ENCODE measurements around the gene TPD52L1. TPM values are rescaled to one million over a fixed set of nuclear protein-coding genes. Genes with fewer than 3 reads are reported as not detected.

TPD52L1 gene
- total and polyA plus RNA-seq, 2 experiments from 2014 or later = 171 to 182 TPM

GRCh38 chr6:125154118-125154760 lies 666 bp downstream of the TPD52L1 start:
- H3K36me3 ChIP-seq (replicated peaks; ENCODE audit: insufficient read depth, low read depth) = no peaks in the 10 kb centered on the region
- peak overlapping the region; percentile 80 for H3K27ac ChIP-seq
- no peaks in the 10 kb centered on the region for H3K27me3 ChIP-seq
- WGBS (ENCODE audit: low lambda C conversion rate, missing lambda C conversion rate) = 1% methylated on average over 47 of the region's 50 CpGs
- H3K4me1 ChIP-seq (ENCODE audit: insufficient read depth) = no peaks in the 10 kb centered on the region
- peak overlapping the region; percentile 62 for H2AFZ ChIP-seq
- peaks cover 9% of the 10 kb centered on the region for H3K79me2 ChIP-seq
- no peaks in the 10 kb centered on the region for H4K20me1 ChIP-seq (ENCODE audit: insufficient read depth, poor library complexity, severe bottlenecking)
- peak overlapping the region; percentile 92 for H3K4me2 ChIP-seq
- H3K9me2 ChIP-seq (replicated peaks; ENCODE audit: insufficient read depth) = no peaks in the 10 kb centered on the region
- no peak for TF ChIP-seq EZH2 (IDR thresholded peaks at IDR 0.05; ENCODE audit: borderline replicate concordance)
- no peak for TF ChIP-seq CTCF (IDR thresholded peaks at IDR 0.05; ENCODE audit: poor library complexity)
- TF ChIP-seq EZH2phosphoT487 (IDR thresholded peaks at IDR 0.05; ENCODE audit: low read depth, severe bottlenecking, unreplicated experiment) = no peak
- peak overlapping the region; percentile 94 for H3K4me3 ChIP-seq
- H3K9me3 ChIP-seq (ENCODE audit: low read depth) = no peaks in the 10 kb centered on the region
- peak; percentile 46 for DNase-seq (ENCODE audit: low spot score)

DNA sequence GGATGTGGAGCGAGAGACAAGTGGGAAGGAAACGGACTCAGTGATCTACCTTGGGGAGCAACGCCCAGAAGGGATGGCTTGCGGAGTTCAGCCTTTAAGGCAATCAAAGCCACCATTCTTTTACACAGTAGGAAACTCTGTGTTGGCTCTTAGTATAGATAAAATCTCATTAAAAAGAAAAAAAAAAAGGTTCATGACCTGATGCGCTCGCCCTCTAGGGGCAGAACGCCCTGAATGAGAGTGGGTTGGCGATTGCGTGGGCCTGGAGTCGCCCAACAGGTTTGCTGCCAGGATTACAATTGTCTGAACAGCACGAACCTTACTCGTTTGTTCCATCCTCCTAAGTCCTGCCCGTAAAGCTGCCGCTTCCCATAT lies 1.2 kb downstream of the TPD52L1 start:
- no peaks in the 10 kb centered on the region for H3K36me3 ChIP-seq (replicated peaks; ENCODE audit: insufficient read depth, low read depth)
- H3K9me2 ChIP-seq (replicated peaks; ENCODE audit: insufficient read depth) = no peaks in the 10 kb centered on the region
- peak; percentile 69 for DNase-seq (ENCODE audit: low spot score)
- WGBS (ENCODE audit: low lambda C conversion rate, missing lambda C conversion rate) = 18% methylated on average over 14 of the region's 14 CpGs
- H3K9me3 ChIP-seq (ENCODE audit: low read depth) = no peaks in the 10 kb centered on the region
- H3K4me1 ChIP-seq (ENCODE audit: insufficient read depth) = no peaks in the 10 kb centered on the region
- H4K20me1 ChIP-seq (ENCODE audit: insufficient read depth, poor library complexity, severe bottlenecking) = no peaks in the 10 kb centered on the region
- no peaks in the 10 kb centered on the region for H3K27me3 ChIP-seq
- peak overlapping the region; percentile 62 for H2AFZ ChIP-seq
- peaks cover 11% of the 10 kb centered on the region for H3K79me2 ChIP-seq
- peak overlapping the region; percentile 94 for H3K4me3 ChIP-seq
- TF ChIP-seq EZH2phosphoT487 (IDR thresholded peaks at IDR 0.05; ENCODE audit: low read depth, severe bottlenecking, unreplicated experiment) (no peak), CTCF (IDR thresholded peaks at IDR 0.05; ENCODE audit: poor library complexity) (peak; percentile 48)
- H3K4me2 ChIP-seq = peak overlapping the region; percentile 92
- peak overlapping the region; percentile 80 for H3K27ac ChIP-seq

DNA sequence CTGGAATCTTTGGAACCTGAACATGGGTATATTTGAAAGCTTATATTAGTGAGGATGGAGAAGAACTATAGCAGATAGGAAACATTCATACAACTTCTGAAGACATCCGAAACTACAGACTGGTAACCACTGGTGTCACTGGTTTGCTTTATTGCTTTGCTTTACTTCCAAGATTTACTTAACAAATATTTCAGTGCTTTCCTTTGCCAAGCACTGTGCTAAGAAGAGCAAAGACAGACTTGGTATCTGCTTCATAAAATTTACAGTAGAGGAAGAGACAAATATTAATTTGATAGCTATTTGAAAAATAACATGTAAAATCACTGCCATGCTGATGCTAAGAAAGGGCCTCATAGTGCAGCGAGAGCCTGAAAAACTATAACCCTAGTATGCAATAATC lies 1.8 kb downstream of the TPD52L1 start:
- H3K79me2 ChIP-seq = peaks cover 13% of the 10 kb centered on the region
- H4K20me1 ChIP-seq (ENCODE audit: insufficient read depth, poor library complexity, severe bottlenecking) = no peaks in the 10 kb centered on the region
- 92% methylated on average over 2 of the region's 2 CpGs for WGBS (ENCODE audit: low lambda C conversion rate, missing lambda C conversion rate)
- H3K27me3 ChIP-seq = no peaks in the 10 kb centered on the region
- H2AFZ ChIP-seq = no peak overlapping the region
- H3K27ac ChIP-seq = no peak overlapping the region
- TF ChIP-seq EZH2phosphoT487 (IDR thresholded peaks at IDR 0.05; ENCODE audit: low read depth, severe bottlenecking, unreplicated experiment) (no peak), EZH2 (IDR thresholded peaks at IDR 0.05; ENCODE audit: borderline replicate concordance) (no peak), CTCF (IDR thresholded peaks at IDR 0.05; ENCODE audit: poor library complexity) (no peak)
- H3K4me2 ChIP-seq = peak overlapping the region; percentile 92
- DNase-seq (ENCODE audit: low spot score) = no peak
- no peaks in the 10 kb centered on the region for H3K9me3 ChIP-seq (ENCODE audit: low read depth)
- no peak overlapping the region for H3K4me3 ChIP-seq
- H3K36me3 ChIP-seq (replicated peaks; ENCODE audit: insufficient read depth, low read depth) = no peaks in the 10 kb centered on the region
- H3K9me2 ChIP-seq (replicated peaks; ENCODE audit: insufficient read depth) = no peaks in the 10 kb centered on the region
- H3K4me1 ChIP-seq (ENCODE audit: insufficient read depth) = no peaks in the 10 kb centered on the region

All from hepatocyte (in vitro differentiated cells).